ACC112 (cell line): Measurements from ENCODE around the gene SMPDL3A.

Experiments
- H2AFZ ChIP-seq: fragments of 200-600 bp; sonication (generic); one replicate; pipeline ENCODE4 v1.6.0; 2017; ENCODE audit warnings: antibody characterized with exemption, low read length; ENCODE audit not compliant: unreplicated experiment
- H3K27ac ChIP-seq: fragments of 200-600 bp; sonication (generic); 2 replicates; pipeline ENCODE4 v1.5.1; 2014; ENCODE audit warnings: low read depth, mild to moderate bottlenecking, antibody characterized with exemption, low read length, moderate library complexity
- H3K27me3 ChIP-seq: fragments of 200-600 bp; sonication (generic); 2 replicates; pipeline ENCODE4 v1.6.1; 2014; ENCODE audit warnings: mild to moderate bottlenecking, antibody characterized with exemption, low read length, moderate library complexity, mixed read lengths; ENCODE audit not compliant: insufficient read depth
- H3K36me3 ChIP-seq: fragments of 200-600 bp; sonication (generic); 2 replicates; pipeline ENCODE4 v1.6.1; 2016; ENCODE audit warnings: mild to moderate bottlenecking, antibody characterized with exemption, low read length, moderate library complexity, mixed read lengths; ENCODE audit not compliant: insufficient read depth
- H3K4me1 ChIP-seq: fragments of 200-600 bp; sonication (generic); one replicate; pipeline ENCODE4 v1.6.1; 2016; ENCODE audit warnings: low read length, mixed read lengths; ENCODE audit not compliant: insufficient read depth, unreplicated experiment, control insufficient read depth
- H3K4me3 ChIP-seq: fragments of 200-600 bp; sonication (generic); 2 replicates; pipeline ENCODE4 v1.5.1; 2014; ENCODE audit warnings: mild to moderate bottlenecking, low read depth, low read length
- H3K79me2 ChIP-seq: fragments of 200-600 bp; sonication (generic); one replicate; pipeline ENCODE4 v1.6.0; 2016; ENCODE audit warnings: low read length; ENCODE audit not compliant: control insufficient read depth, unreplicated experiment, insufficient read depth

Gene SMPDL3A

DNA sequence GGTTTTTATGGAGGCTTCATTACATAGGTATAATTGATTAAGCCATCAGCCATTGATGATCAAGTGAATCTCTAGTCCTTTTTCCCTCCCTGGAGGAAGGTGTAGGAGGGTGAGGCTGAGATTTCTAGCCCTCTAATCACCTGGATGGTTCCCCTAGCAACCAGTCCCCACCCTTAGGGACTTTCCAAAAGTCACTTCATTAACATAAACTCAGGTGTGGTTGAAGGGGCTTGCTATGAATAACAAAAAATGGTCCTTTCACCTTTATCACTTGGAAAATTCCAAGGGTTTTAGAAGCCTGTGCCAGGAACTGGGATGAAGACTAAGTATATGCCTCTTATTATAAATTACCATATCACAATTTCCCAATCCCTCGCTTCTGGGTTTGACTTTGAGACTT is 40.4 kb downstream of the SMPDL3A start:
- Histone ChIP-seq H3K4me1 (no peaks in the 10 kb centered on the region), H3K36me3 (no peaks in the 10 kb centered on the region), H3K27me3 (peaks cover 10% of the 10 kb centered on the region; the same call in 1 of the 2 replicates), H3K79me2 (no peaks in the 10 kb centered on the region), H2AFZ (no peak overlapping the region), H3K27ac (no peak overlapping the region), H3K4me3 (no peak overlapping the region)

DNA sequence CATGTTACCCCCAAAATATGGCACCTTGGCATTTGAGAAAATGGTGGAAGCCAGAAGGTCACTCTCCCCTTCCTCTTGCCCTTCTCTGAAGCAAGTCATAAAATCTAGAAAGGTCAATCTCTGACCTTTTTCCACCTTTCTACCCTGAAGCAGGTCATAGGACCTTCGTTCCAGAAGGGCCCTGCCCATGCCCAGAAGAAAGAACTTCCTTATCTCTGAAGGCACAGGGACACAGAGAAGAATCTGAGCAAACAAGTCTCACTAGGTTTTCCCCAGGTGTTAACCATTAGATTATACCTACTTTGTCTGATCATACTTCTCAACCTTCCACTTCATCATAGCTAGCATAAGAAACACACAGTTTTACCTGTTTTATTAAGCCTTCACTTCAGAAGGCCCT is 42.5 kb downstream of the SMPDL3A start:
- Histone ChIP-seq H3K27ac (no peak overlapping the region), H3K4me3 (no peak overlapping the region), H3K79me2 (no peaks in the 10 kb centered on the region), H3K27me3 (peaks cover 19% of the 10 kb centered on the region; the same call in 1 of the 2 replicates), H2AFZ (no peak overlapping the region), H3K36me3 (no peaks in the 10 kb centered on the region), H3K4me1 (no peaks in the 10 kb centered on the region)

GRCh38 chr6:122832459-122832858 is 43.4 kb downstream of the SMPDL3A start:
- H2AFZ ChIP-seq: no peak overlapping the region
- H3K27me3 ChIP-seq: peaks cover 20% of the 10 kb centered on the region; the same call in 1 of the 2 replicates
- H3K4me1 ChIP-seq: no peaks in the 10 kb centered on the region
- H3K79me2 ChIP-seq: no peaks in the 10 kb centered on the region
- H3K27ac ChIP-seq: no peak overlapping the region
- H3K4me3 ChIP-seq: no peak overlapping the region
- H3K36me3 ChIP-seq: no peaks in the 10 kb centered on the region

- Histone ChIP-seq H3K36me3 (no peaks in the 10 kb centered on the region), H3K79me2 (no peaks in the 10 kb centered on the region), H3K4me3 (no peak overlapping the region), H2AFZ (no peak overlapping the region), H3K27me3 (peaks cover 21% of the 10 kb centered on the region; the same call in 1 of the 2 replicates), H3K4me1 (no peaks in the 10 kb centered on the region), H3K27ac (no peak overlapping the region)
Observed at GRCh38 chr6:122833021-122833491, 44.0 kb downstream of the SMPDL3A start.

GRCh38 chr6:122838060-122838780 is 49.2 kb downstream of the SMPDL3A start:
- Histone ChIP-seq H3K4me1 (no peaks in the 10 kb centered on the region), H2AFZ (no peak overlapping the region), H3K4me3 (no peak overlapping the region), H3K36me3 (no peaks in the 10 kb centered on the region), H3K79me2 (no peaks in the 10 kb centered on the region), H3K27ac (no peak overlapping the region), H3K27me3 (peaks cover 11% of the 10 kb centered on the region; the same call in 1 of the 2 replicates)

DNA sequence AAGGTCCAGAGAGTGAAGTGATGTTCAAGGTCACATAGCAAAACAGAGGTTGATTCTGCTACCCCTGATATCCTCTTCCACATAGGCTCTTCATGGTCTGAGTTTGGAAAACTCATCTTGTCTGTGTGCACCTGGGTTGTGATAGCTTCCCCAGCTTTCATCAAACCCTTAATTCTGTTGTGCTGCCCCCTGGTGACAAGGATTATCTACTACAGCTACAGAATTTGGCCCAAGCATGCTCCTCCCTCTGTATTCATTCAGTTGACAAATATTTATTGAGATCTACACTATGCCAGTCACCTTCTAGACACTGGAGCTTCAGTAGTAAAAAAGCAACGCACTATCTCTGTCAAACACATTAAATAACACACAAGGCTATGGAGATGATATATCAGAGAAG is 50.4 kb downstream of the SMPDL3A start:
- Histone ChIP-seq H2AFZ (no peak overlapping the region), H3K4me3 (no peak overlapping the region), H3K79me2 (no peaks in the 10 kb centered on the region), H3K27ac (no peak overlapping the region), H3K36me3 (no peaks in the 10 kb centered on the region), H3K4me1 (no peaks in the 10 kb centered on the region), H3K27me3 (peaks cover 11% of the 10 kb centered on the region; the same call in 1 of the 2 replicates)

- peaks cover 11% of the 10 kb centered on the region; the same call in 1 of the 2 replicates for H3K27me3 ChIP-seq
- no peak overlapping the region for H3K27ac ChIP-seq
- H3K36me3 ChIP-seq: no peaks in the 10 kb centered on the region
- H3K4me1 ChIP-seq: no peaks in the 10 kb centered on the region
- no peak overlapping the region for H3K4me3 ChIP-seq
- H3K79me2 ChIP-seq: no peaks in the 10 kb centered on the region
- H2AFZ ChIP-seq: no peak overlapping the region
Observed at GRCh38 chr6:122839906-122840305, 50.8 kb downstream of the SMPDL3A start.

- Histone ChIP-seq H2AFZ (peak overlapping the region; percentile 98), H3K27ac (peak overlapping the region; percentile 75)
Observed at GRCh38 chr6:122845464-122845863, 56.4 kb downstream of the SMPDL3A start.

DNA sequence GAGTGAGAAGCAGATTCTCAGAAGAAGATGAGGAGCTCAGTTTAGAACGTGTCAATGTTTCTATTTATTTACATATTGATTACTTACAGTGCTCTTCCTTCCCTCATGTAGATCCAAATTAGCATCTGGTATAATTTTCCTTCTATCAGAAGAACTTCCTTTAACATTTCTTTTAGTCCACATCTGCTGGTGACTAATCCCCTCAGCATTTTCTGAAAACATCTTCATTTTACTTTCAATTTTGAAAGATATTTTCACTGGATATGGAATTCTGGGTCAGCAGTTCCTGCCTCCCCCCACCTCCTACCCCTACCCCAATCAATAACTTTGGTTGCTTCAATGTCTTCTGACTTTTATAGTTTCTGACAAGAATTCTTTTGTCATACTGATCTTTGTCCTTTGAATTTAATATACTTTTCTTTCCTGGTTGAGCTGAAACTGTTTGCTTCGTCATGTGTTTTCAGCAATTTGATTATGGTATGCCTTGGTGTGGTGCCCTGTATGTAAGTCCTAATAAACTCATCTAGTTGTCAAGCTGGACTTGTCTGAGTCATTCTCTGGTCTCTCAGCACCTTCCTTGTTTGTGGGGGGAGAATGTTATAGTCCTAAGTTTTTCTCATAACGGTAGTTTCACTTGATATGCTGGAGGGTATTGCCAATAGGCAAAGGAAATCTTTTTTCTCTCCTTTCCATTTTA is 57.0 kb downstream of the SMPDL3A start:
- H2AFZ ChIP-seq: peak overlapping the region; percentile 98

More at GRCh38 chr6:122845464-122845863, 56.4 kb downstream of the SMPDL3A start:
- no peaks in the 10 kb centered on the region for H3K27me3 ChIP-seq
- H3K4me3 ChIP-seq: peak overlapping the region; percentile 73
- H3K4me1 ChIP-seq: peaks cover 12% of the 10 kb centered on the region
- no peaks in the 10 kb centered on the region for H3K79me2 ChIP-seq
- no peaks in the 10 kb centered on the region for H3K36me3 ChIP-seq

DNA sequence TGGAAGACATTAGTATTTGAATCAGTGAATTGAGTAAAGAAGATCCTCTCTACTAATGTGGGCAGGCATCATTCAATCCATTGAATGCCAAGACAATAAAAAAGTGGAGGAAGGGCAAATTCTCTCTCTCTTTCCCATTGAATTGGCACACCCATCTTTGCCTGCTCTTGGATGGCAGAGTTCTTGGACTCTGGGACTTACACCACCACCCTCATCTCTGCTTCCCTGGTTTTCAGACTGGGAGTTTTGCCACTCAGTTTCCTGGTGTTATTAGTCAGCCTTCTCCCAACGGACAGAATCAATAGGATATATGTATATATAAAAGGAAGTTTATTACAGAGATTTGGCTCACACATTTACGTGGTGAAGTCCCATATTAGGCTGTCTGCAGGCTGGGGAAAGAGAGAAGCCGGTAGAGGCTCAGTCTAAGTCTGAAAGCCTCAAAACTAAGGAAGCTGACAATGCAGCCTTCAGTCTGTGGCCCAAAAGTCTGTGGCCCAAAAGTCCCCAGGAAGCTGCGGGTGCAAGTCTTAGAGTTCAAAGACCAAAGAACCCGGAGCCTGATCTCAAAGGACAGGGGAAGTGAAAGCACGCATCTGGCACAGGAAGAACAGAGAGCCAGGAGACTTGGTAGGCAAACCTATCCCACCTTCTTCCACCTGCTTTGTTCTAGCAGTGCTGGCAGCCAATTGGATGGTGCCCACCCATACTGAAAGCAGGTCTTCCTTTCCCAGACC is 64.4 kb downstream of the SMPDL3A start:
- Histone ChIP-seq H3K79me2 (no peaks in the 10 kb centered on the region), H3K4me1 (no peaks in the 10 kb centered on the region), H3K27me3 (peaks cover 23% of the 10 kb centered on the region), H3K36me3 (no peaks in the 10 kb centered on the region), H3K4me3 (no peak overlapping the region), H3K27ac (no peak overlapping the region), H2AFZ (no peak overlapping the region)

More for the DNA sequence above, 57.0 kb downstream of the SMPDL3A start:
- Histone ChIP-seq H3K27ac (peak overlapping the region; percentile 75), H3K36me3 (no peaks in the 10 kb centered on the region), H3K4me1 (peaks cover 12% of the 10 kb centered on the region), H3K4me3 (peak overlapping the region; percentile 73), H3K79me2 (no peaks in the 10 kb centered on the region), H3K27me3 (no peaks in the 10 kb centered on the region)
